Adrenal gland (tissue), 5 donors: ENCODE measurements around the gene CFAP73.

Source experiments
- CTCF ChIP-seq, 6 experiments: fragments of 450-650 bp in 4 of 6; fragments of 200-600 bp in 2 of 6; sonication (generic) in 1 of 6; IDR thresholded peaks; 1 replicate in 5 of 6; 2 replicates in 1 of 6; pipeline versions ENCODE4 v1.5.1 to v1.8.0; 2016 to 2021; ENCODE audit warnings: antibody characterized with exemption in 6 of 6, mild to moderate bottlenecking in 2 of 6, moderate library complexity in 1 of 6
- POLR2A ChIP-seq, 2 donors: fragments of 450-650 bp; IDR thresholded peaks; one replicate each; pipeline ENCODE4 v1.6.1; 2017; ENCODE audit warnings: antibody characterized with exemption in 2 of 2, mild to moderate bottlenecking in 2 of 2, moderate library complexity in 1 of 2
- donor health status: DM: no; HTN: no; CAD: no.

- TF ChIP-seq POLR2A (IDR thresholded peaks at IDR 0.05) (no peak), CTCF (IDR thresholded peaks at IDR 0.05) (no peak)
These were observed 37.3 kb downstream of the CFAP73 start for GRCh38 chr12:113186666-113187325.
